ENCODE results near the gene KCNMB2.

The KCNMB2 gene

DNA sequence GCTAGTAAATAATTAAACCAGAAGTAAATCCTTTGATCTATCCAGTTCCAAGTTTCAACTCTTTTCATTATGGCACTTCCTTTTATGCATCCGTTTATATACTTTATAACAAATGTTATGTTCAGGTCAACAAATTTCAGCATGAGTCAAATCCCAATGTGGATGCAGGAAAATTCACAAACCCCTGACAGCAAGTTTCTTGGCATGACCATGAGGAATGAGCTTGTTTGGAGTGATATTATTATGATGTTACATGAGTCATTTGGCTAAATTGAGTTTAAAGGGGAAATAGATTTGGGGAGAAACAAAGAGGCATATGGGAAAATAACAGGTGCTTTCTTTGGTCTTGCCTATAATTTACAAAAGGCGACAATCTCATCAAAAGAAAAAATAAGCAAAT lies 32.1 kb upstream of the KCNMB2 start:
- H3K4me1 ChIP-seq (ENCODE audit: control insufficient read depth, low read length), result no peaks in the 10 kb centered on the region
- no peak overlapping the region for H3K4me3 ChIP-seq (ENCODE audit: low read length)
- no peaks in the 10 kb centered on the region for H3K9me3 ChIP-seq (ENCODE audit: control insufficient read depth, insufficient read depth, low read length)
- TF ChIP-seq EZH2phosphoT487 (IDR thresholded peaks at IDR 0.05; ENCODE audit: borderline replicate concordance, low read length), result no peak
- no peak for TF ChIP-seq CTCF (IDR thresholded peaks at IDR 0.05; ENCODE audit: low read depth, low read length, poor library complexity, severe bottlenecking)
- H3K4me2 ChIP-seq (ENCODE audit: low read length), result no peak overlapping the region
- H3K79me2 ChIP-seq (ENCODE audit: control insufficient read depth, low read length), result no peaks in the 10 kb centered on the region
- H3K27me3 ChIP-seq (ENCODE audit: control insufficient read depth, low read length), result no peaks in the 10 kb centered on the region
- no peaks in the 10 kb centered on the region for H4K20me1 ChIP-seq (ENCODE audit: control insufficient read depth, insufficient read depth, low read depth, low read length)
- no peaks in the 10 kb centered on the region for H3K36me3 ChIP-seq (ENCODE audit: control insufficient read depth, low read length)
- no peaks in the 10 kb centered on the region for H3K9me2 ChIP-seq (replicated peaks; ENCODE audit: control insufficient read depth, low read length)
- no peak overlapping the region for H3K27ac ChIP-seq (ENCODE audit: low read depth, low read length)
- no peaks in the 10 kb centered on the region for H3F3A ChIP-seq (ENCODE audit: control insufficient read depth, insufficient read depth)

GRCh38 chr3:178505832-178506231 lies 30.4 kb upstream of the KCNMB2 start:
- no peaks in the 10 kb centered on the region for H3K4me1 ChIP-seq (ENCODE audit: control insufficient read depth, low read length)
- H3K9me2 ChIP-seq (replicated peaks; ENCODE audit: control insufficient read depth, low read length), result no peaks in the 10 kb centered on the region
- no peaks in the 10 kb centered on the region for H3K9me3 ChIP-seq (ENCODE audit: control insufficient read depth, insufficient read depth, low read length)
- no peaks in the 10 kb centered on the region for H3K79me2 ChIP-seq (ENCODE audit: control insufficient read depth, low read length)
- no peaks in the 10 kb centered on the region for H3K36me3 ChIP-seq (ENCODE audit: control insufficient read depth, low read length)
- no peak overlapping the region for H3K27ac ChIP-seq (ENCODE audit: low read depth, low read length)
- no peak overlapping the region for H3K4me3 ChIP-seq (ENCODE audit: low read length)
- no peaks in the 10 kb centered on the region for H4K20me1 ChIP-seq (ENCODE audit: control insufficient read depth, insufficient read depth, low read depth, low read length)
- no peaks in the 10 kb centered on the region for H3K27me3 ChIP-seq (ENCODE audit: control insufficient read depth, low read length)
- H3F3A ChIP-seq (ENCODE audit: control insufficient read depth, insufficient read depth), result no peaks in the 10 kb centered on the region
- no peak overlapping the region for H3K4me2 ChIP-seq (ENCODE audit: low read length)
- TF ChIP-seq EZH2phosphoT487 (IDR thresholded peaks at IDR 0.05; ENCODE audit: borderline replicate concordance, low read length), result no peak
- TF ChIP-seq CTCF (IDR thresholded peaks at IDR 0.05; ENCODE audit: low read depth, low read length, poor library complexity, severe bottlenecking), result no peak

- H3K27me3 ChIP-seq (ENCODE audit: control insufficient read depth, low read length), result no peaks in the 10 kb centered on the region
- H3F3A ChIP-seq (ENCODE audit: control insufficient read depth, insufficient read depth), result no peaks in the 10 kb centered on the region
- no peaks in the 10 kb centered on the region; the same call in 1 of the 2 replicates for H3K9me3 ChIP-seq (ENCODE audit: control insufficient read depth, insufficient read depth, low read length)
- H3K27ac ChIP-seq (ENCODE audit: low read depth, low read length), result no peak overlapping the region
- peaks cover 2% of the 10 kb centered on the region for H3K36me3 ChIP-seq (ENCODE audit: control insufficient read depth, low read length)
- H4K20me1 ChIP-seq (ENCODE audit: control insufficient read depth, insufficient read depth, low read depth, low read length), result no peaks in the 10 kb centered on the region
- H3K4me1 ChIP-seq (ENCODE audit: control insufficient read depth, low read length), result peaks cover 13% of the 10 kb centered on the region
- TF ChIP-seq CTCF (IDR thresholded peaks at IDR 0.05; ENCODE audit: low read depth, low read length, poor library complexity, severe bottlenecking) (no peak), EZH2phosphoT487 (IDR thresholded peaks at IDR 0.05; ENCODE audit: borderline replicate concordance, low read length) (no peak)
- H3K9me2 ChIP-seq (replicated peaks; ENCODE audit: control insufficient read depth, low read length), result no peaks in the 10 kb centered on the region
- no peak overlapping the region for H3K4me2 ChIP-seq (ENCODE audit: low read length)
- H3K79me2 ChIP-seq (ENCODE audit: control insufficient read depth, low read length), result no peaks in the 10 kb centered on the region
- no peak overlapping the region for H3K4me3 ChIP-seq (ENCODE audit: low read length)
These were observed 28.5 kb upstream of the KCNMB2 start for GRCh38 chr3:178507507-178508442.

All from DOHH2 (cell line).